HCT116 (cell line): Measurements from ENCODE around the gene BDH2. TPM values are rescaled to one million over a fixed set of nuclear protein-coding genes. Genes with fewer than 3 reads are reported as not detected.

Experiments used
- ATAC-seq: fragments of 200-7000 bp; cut with Tn5 transposase; 2 replicates; pipeline ENCODE4 v1.9.1; 2020; ENCODE audit warnings: mild to moderate bottlenecking, moderate library complexity
- BruUV-seq: library from RNA; stranded (reverse); fragments of 400-500 nt; replicated peaks from 2 replicates; lab custom pipeline; 2021; lab: Mats Ljungman, UMichigan
- CTCF ChIA-PET: fragments of 300-600 bp; sonication (Branson Sonifier 250); formaldehyde crosslinking; loops from one replicate; lab custom pipeline; 2021; ENCODE audit warnings: antibody characterized with exemption; lab: Charles Lee
- POLR2A ChIA-PET: fragments of 300-600, 350-600 bp; sonication (Branson Sonifier 250); formaldehyde crosslinking; loops from one replicate; lab custom pipeline; 2021; ENCODE audit warnings: antibody characterized with exemption; lab: Charles Lee
- RAD21 ChIA-PET, 2 experiments: fragments of 300-600 bp; sonication (Branson Sonifier 250); formaldehyde crosslinking; loops; one replicate each; lab custom pipeline; 2023; ENCODE audit warnings: low total read pairs in 2 of 2; ENCODE audit not compliant: uncharacterized antibody in 2 of 2, unreplicated experiment in 2 of 2, low non-redundant PET in 1 of 2; lab: Charles Lee
- DNase-seq: peaks from one replicate; pipeline ENCODE4 v3.0.0-alpha.2; 2010; ENCODE audit warnings: low read depth, low spot score
- H2AFZ ChIP-seq: fragments of 200-600 bp; shearing (Covaris generic), sonication (generic); 2 replicates; pipeline ENCODE4 v1.6.1; 2017; ENCODE audit warnings: low read depth, mixed run types, mixed read lengths, antibody characterized with exemption, low read length; ENCODE audit not compliant: poor library complexity, severe bottlenecking
- H3K27ac ChIP-seq: 2 replicates; pipeline ENCODE4 v1.5.1; 2012; ENCODE audit warnings: low read depth, low read length
- H3K27me3 ChIP-seq: fragments of 200-600 bp; sonication (generic); 2 replicates; pipeline ENCODE4 v1.6.1; 2016; ENCODE audit warnings: mixed run types, low read length, mixed read lengths; ENCODE audit not compliant: insufficient read depth
- H3K36me3 ChIP-seq, 2 experiments: fragments of 200-500 bp in 1 of 2; fragments of 200-600 bp in 1 of 2; sonication (Bioruptor generic) in 1 of 2; sonication (generic) in 1 of 2; 2 replicates each; pipeline versions ENCODE4 v1.5.1 to v1.6.1; 2014 to 2016; ENCODE audit warnings: low read length in 2 of 2, inconsistent platforms in 1 of 2, mixed read lengths in 1 of 2, mixed run types in 1 of 2; ENCODE audit not compliant: insufficient read depth in 2 of 2, control insufficient read depth in 1 of 2
- H3K4me1 ChIP-seq, 2 experiments: fragments of 200-600 bp in 1 of 2; sonication (generic) in 1 of 2; 2 replicates each; pipeline versions ENCODE4 v1.5.1 to v1.6.1; 2012 to 2017; ENCODE audit warnings: low read length in 2 of 2, inconsistent platforms in 1 of 2, mild to moderate bottlenecking in 1 of 2, mixed read lengths in 1 of 2, mixed run types in 1 of 2, moderate library complexity in 1 of 2; ENCODE audit not compliant: insufficient read depth in 2 of 2, control insufficient read depth in 1 of 2
- H3K4me2 ChIP-seq: fragments of 200-600 bp; sonication (generic); 2 replicates; pipeline ENCODE4 v1.6.1; 2017; ENCODE audit warnings: mixed run types, low read length, mixed read lengths
- H3K4me3 ChIP-seq, 2 experiments: fragments of 200-600 bp in 1 of 2; sonication (generic) in 1 of 2; replicated peaks in 1 of 2; 2 replicates each; pipeline ENCODE4 v1.5.1; 2011 to 2016; ENCODE audit warnings: low read length in 2 of 2, control low read depth in 1 of 2, low read depth in 1 of 2, mild to moderate bottlenecking in 1 of 2, mixed read lengths in 1 of 2, mixed run types in 1 of 2
- H3K79me2 ChIP-seq: fragments of 200-600 bp; sonication (generic); 2 replicates; pipeline ENCODE4 v1.6.1; 2017; ENCODE audit warnings: mild to moderate bottlenecking, mixed run types, low read length, moderate library complexity, mixed read lengths; ENCODE audit not compliant: insufficient read depth
- H3K9ac ChIP-seq: fragments of 200-600 bp; sonication (generic); 2 replicates; pipeline ENCODE4 v1.6.1; 2016; ENCODE audit warnings: low read length, mixed read lengths
- H3K9me2 ChIP-seq: fragments of 200-600 bp; sonication (generic), shearing (Covaris generic); 2 replicates; pipeline ENCODE4 v1.6.1; 2017; ENCODE audit warnings: mixed run types, mild to moderate bottlenecking, moderate library complexity; ENCODE audit not compliant: insufficient read depth
- H3K9me3 ChIP-seq, 2 experiments: fragments of 200-500 bp in 1 of 2; fragments of 200-600 bp in 1 of 2; sonication (Bioruptor generic) in 1 of 2; sonication (generic) in 1 of 2; 2 replicates each; pipeline ENCODE4 v1.6.1; 2014 to 2017; ENCODE audit warnings: low read length in 2 of 2, mixed read lengths in 2 of 2, inconsistent platforms in 1 of 2, low read depth in 1 of 2, mild to moderate bottlenecking in 1 of 2, mixed run types in 1 of 2, moderate library complexity in 1 of 2; ENCODE audit not compliant: control insufficient read depth in 1 of 2, insufficient read depth in 1 of 2
- H4K20me1 ChIP-seq: fragments of 200-600 bp; sonication (generic), shearing (Covaris generic); 2 replicates; pipeline ENCODE4 v1.6.1; 2017; ENCODE audit warnings: mixed run types, mild to moderate bottlenecking, moderate library complexity; ENCODE audit not compliant: insufficient read depth
- CBX3 ChIP-seq: IDR thresholded peaks from 2 replicates; pipeline ENCODE4 v1.6.1; 2012; ENCODE audit warnings: low read depth
- EZH2phosphoT487 ChIP-seq: fragments of 200-600 bp; IDR thresholded peaks from 2 replicates; pipeline ENCODE4 v1.6.1; 2018; ENCODE audit warnings: antibody characterized with exemption, borderline replicate concordance
- POLR2A ChIP-seq: IDR thresholded peaks from 2 replicates; pipeline ENCODE4 v1.7.0; 2011; ENCODE audit warnings: borderline replicate concordance; ENCODE audit not compliant: insufficient read depth, insufficient read length; ENCODE audit errors: extremely low read depth
- YY1 ChIP-seq: IDR thresholded peaks from 2 replicates; pipeline ENCODE4 v1.6.1; 2011; ENCODE audit warnings: low read length, low read depth, moderate library complexity, mild to moderate bottlenecking; ENCODE audit not compliant: insufficient replicate concordance; ENCODE audit errors: extremely low read depth
- ZFX ChIP-seq: fragments of 450-650 bp; IDR thresholded peaks from 2 replicates; pipeline ENCODE4 v1.6.1; 2017
- intact Hi-C: fragments of 100-400 bp; cut with micrococcal nuclease; formaldehyde crosslinking; loops from 2 replicates; pipeline ENCODE4 v1.10.0; 2022
- total RNA-seq: library from RNA; stranded (reverse); gene quantifications from one replicate; pipeline ENCODE4 v1.2.1, GENCODE V29; 2021; ENCODE audit not compliant: unreplicated experiment
- TF ChIP-seq, protein P1 (sequence below): IDR thresholded peaks from 2 replicates; pipeline ENCODE4 v1.6.1; 2012; ENCODE audit warnings: low read depth
- TF ChIP-seq, protein P2 (sequence below): IDR thresholded peaks from 2 replicates; pipeline ENCODE4 v1.6.1; 2012
- TF ChIP-seq, protein P3 (sequence below): IDR thresholded peaks from 2 replicates; pipeline ENCODE4 v1.6.1; 2012
- TF ChIP-seq, protein P4 (sequence below), 3 experiments: fragments of 200-600 bp in 1 of 3; sonication (generic) in 1 of 3; IDR thresholded peaks in 2 of 3; conservative IDR thresholded peaks in 1 of 3; 2 replicates each; pipeline ENCODE4 v1.5.1; 2012 to 2017; ENCODE audit warnings: low read depth in 2 of 3, low read length in 2 of 3, antibody characterized with exemption in 1 of 3, borderline replicate concordance in 1 of 3, control low read depth in 1 of 3, mild to moderate bottlenecking in 1 of 3, mixed read lengths in 1 of 3, mixed run types in 1 of 3, moderate library complexity in 1 of 3; ENCODE audit not compliant: insufficient read depth in 1 of 3

The BDH2 gene
- total RNA-seq, 1 experiment from 2014 or later: 5.0 TPM

DNA sequence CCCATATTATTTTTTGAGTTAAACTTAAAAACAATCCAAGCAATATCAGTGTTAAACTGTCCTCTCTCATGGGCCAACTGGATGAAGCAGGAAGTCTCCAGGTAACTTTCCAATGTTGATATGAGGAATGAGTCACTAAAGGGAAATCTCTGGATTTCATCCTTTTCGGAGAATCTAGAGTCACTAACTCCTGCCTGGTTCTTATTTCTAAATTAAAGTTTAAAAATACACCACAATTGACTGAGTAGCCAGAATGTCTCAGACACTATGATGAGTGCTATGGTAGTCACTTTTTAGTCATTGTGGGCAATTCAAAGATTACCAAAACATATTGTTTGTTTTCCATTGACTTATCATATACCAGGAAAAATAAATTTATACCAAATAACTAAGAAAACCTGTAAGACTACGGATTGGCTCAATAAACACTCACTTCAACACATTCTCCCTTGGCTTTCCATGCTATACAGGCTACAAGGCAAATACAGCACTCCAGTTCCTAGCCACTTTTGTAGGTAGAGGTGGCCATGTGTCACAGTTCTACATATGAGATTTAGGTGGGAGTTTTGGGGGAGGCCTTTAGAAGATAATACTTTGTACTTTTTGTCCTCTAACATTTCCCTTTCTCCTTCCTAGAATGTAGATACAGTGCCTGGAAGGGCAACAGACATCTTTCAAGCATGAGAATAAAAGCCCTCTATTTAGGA lies 31.6 kb downstream of the BDH2 start:
- no peak overlapping the region for H3K4me3 ChIP-seq
- ChIA-PET CTCF (no interaction called here), RAD21 (no interaction called here), POLR2A (no interaction called here)
- intact Hi-C loops: no loop called here
- H3K27me3 ChIP-seq: no peaks in the 10 kb centered on the region
- H3K9me2 ChIP-seq: no peaks in the 10 kb centered on the region
- H3K36me3 ChIP-seq: peaks cover 0 to 11% of the 10 kb centered on the region in 2 experiments; a peak in 1 of 4 replicates
- no peak for TF ChIP-seq ZFX
- no peak for TF ChIP-seq CBX3
- ATAC-seq: no peak
- peaks cover 37% of the 10 kb centered on the region for H3K79me2 ChIP-seq
- no TSS peak for BruUV-seq
- H3K4me1 ChIP-seq: peaks cover 0 to 8% of the 10 kb centered on the region in 2 experiments; a peak in 1 of 4 replicates
- H3K9ac ChIP-seq: no peak overlapping the region
- H4K20me1 ChIP-seq: no peaks in the 10 kb centered on the region
- H3K4me2 ChIP-seq: no peak overlapping the region
- no peak for DNase-seq
- H3K9me3 ChIP-seq: no peaks in the 10 kb centered on the region
- H3K27ac ChIP-seq: no peak overlapping the region
- H2AFZ ChIP-seq: no peak overlapping the region

DNA sequence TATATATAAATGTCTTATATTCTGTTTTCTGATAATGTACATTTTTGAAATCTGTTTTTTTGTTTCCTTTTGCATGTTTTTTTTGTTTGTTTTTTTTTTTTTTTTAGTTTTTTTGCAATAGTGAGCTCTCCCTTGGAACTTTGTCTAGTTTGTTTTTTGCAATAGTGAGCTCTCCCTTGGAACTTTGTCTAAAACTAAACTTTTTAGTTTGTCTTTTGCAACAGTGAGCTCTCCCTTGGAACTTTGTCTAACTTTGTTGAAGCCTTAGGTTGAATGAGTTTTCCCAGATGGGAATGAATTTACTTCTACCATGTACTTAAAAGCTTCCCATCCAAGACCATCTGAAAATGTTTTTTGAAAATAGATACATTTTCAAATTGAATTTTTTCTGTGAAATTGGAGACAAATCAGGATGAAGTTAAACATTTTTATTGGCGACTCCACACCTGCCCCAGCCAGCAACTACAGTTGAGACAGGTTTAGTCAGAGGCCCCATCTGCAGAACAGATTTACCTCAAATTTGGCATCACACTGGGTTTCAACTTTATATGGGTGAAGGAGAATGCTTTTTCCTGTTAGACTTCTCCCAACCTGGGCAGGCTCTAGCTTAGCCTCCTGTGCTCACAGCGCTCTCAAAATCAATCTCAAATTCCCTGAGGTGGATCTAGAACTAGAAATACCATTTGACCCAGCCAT lies 39.0 kb downstream of the BDH2 start:
- no peaks in the 10 kb centered on the region for H3K79me2 ChIP-seq
- H3K27me3 ChIP-seq: no peaks in the 10 kb centered on the region
- 0 out of 4 replicates have a peak, but pooled peaks cover 0 to 3% of the 10 kb centered on the region in 2 experiments for H3K36me3 ChIP-seq
- H3K9ac ChIP-seq: no peak overlapping the region
- H3K9me3 ChIP-seq: no peaks in the 10 kb centered on the region
- BruUV-seq: no TSS peak
- no peaks in the 10 kb centered on the region for H3K9me2 ChIP-seq
- ChIA-PET CTCF (no interaction called here), POLR2A (no interaction called here), RAD21 (no interaction called here)
- H3K4me1 ChIP-seq: no peaks in the 10 kb centered on the region
- no peaks in the 10 kb centered on the region for H4K20me1 ChIP-seq
- no peak overlapping the region for H3K4me3 ChIP-seq
- DNase-seq: no peak
- intact Hi-C loops: no loop called here
- no peak for TF ChIP-seq YY1
- TF ChIP-seq, protein P1, sequence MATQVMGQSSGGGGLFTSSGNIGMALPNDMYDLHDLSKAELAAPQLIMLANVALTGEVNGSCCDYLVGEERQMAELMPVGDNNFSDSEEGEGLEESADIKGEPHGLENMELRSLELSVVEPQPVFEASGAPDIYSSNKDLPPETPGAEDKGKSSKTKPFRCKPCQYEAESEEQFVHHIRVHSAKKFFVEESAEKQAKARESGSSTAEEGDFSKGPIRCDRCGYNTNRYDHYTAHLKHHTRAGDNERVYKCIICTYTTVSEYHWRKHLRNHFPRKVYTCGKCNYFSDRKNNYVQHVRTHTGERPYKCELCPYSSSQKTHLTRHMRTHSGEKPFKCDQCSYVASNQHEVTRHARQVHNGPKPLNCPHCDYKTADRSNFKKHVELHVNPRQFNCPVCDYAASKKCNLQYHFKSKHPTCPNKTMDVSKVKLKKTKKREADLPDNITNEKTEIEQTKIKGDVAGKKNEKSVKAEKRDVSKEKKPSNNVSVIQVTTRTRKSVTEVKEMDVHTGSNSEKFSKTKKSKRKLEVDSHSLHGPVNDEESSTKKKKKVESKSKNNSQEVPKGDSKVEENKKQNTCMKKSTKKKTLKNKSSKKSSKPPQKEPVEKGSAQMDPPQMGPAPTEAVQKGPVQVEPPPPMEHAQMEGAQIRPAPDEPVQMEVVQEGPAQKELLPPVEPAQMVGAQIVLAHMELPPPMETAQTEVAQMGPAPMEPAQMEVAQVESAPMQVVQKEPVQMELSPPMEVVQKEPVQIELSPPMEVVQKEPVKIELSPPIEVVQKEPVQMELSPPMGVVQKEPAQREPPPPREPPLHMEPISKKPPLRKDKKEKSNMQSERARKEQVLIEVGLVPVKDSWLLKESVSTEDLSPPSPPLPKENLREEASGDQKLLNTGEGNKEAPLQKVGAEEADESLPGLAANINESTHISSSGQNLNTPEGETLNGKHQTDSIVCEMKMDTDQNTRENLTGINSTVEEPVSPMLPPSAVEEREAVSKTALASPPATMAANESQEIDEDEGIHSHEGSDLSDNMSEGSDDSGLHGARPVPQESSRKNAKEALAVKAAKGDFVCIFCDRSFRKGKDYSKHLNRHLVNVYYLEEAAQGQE: no peak
- TF ChIP-seq, protein P2, sequence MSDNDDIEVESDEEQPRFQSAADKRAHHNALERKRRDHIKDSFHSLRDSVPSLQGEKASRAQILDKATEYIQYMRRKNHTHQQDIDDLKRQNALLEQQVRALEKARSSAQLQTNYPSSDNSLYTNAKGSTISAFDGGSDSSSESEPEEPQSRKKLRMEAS: no peak
- TF ChIP-seq, protein P3, sequence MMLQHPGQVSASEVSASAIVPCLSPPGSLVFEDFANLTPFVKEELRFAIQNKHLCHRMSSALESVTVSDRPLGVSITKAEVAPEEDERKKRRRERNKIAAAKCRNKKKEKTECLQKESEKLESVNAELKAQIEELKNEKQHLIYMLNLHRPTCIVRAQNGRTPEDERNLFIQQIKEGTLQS: no peak
- no peak for TF ChIP-seq EZH2phosphoT487
- TF ChIP-seq, protein P4, sequence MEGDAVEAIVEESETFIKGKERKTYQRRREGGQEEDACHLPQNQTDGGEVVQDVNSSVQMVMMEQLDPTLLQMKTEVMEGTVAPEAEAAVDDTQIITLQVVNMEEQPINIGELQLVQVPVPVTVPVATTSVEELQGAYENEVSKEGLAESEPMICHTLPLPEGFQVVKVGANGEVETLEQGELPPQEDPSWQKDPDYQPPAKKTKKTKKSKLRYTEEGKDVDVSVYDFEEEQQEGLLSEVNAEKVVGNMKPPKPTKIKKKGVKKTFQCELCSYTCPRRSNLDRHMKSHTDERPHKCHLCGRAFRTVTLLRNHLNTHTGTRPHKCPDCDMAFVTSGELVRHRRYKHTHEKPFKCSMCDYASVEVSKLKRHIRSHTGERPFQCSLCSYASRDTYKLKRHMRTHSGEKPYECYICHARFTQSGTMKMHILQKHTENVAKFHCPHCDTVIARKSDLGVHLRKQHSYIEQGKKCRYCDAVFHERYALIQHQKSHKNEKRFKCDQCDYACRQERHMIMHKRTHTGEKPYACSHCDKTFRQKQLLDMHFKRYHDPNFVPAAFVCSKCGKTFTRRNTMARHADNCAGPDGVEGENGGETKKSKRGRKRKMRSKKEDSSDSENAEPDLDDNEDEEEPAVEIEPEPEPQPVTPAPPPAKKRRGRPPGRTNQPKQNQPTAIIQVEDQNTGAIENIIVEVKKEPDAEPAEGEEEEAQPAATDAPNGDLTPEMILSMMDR (IDR thresholded peaks at IDR 0.05 in 2 of 3, conservative IDR thresholded peaks at IDR 0.05 in 1 of 3; ENCODE audit: borderline replicate concordance in 1 of 3, insufficient read depth in 1 of 3, low read depth in 2 of 3, low read length in 2 of 3): no peak
- no peak for TF ChIP-seq POLR2A
- no peak overlapping the region for H3K4me2 ChIP-seq
- no peak overlapping the region for H3K27ac ChIP-seq
- ATAC-seq: no peak
- H2AFZ ChIP-seq: no peak overlapping the region
